ENCODE measurements around the gene MCHR1. TPM values are rescaled to one million over a fixed set of nuclear protein-coding genes. Genes with fewer than 3 reads are reported as not detected.

The MCHR1 gene
- total and polyA plus RNA-seq, 12 donors = 0.15 to 1.5 (median 0.37) TPM; not detected in 1

DNA sequence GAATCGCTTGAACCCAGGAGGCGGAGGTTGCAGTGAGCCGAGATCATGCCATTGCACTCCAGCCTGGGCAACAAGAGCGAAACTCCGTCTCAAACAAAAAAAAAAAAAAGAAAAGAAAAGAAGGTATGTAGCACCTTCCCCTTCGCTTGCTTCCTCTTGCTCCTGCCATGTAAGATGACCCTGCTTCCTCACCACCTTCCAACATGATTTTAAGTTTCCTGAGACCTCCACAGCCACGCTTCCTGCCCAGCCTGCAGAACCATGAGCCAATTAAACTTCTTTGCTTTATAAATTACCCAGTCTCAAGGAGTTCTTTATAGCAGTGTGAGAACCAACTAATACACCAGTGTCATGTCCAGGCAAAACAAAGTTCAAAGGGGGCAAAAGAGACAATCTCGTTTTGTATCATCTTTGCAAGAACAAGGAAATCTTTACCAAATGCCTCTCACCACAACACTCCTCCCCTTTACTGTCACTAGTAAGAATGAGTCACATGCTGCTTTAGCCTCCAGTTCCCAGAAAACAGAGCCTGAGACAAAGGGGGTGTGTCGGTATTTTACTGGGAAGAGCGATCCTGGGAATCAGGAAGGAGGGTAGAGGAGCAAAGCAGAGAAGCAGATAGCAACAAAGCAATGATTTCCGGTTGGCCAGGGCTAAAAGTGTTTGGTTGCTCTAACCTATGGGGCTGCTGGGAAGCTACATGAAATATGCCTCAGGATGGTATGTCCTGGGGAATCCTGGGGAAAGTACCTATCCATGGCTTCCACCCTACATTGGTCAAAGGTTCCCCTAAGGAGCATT lies 10.5 kb upstream of the MCHR1 start:
- ATAC-seq (peak in 3 of 8 donors; percentile 17 to 25 (median 22)), DNase-seq (no peak)
- H3K4me1 ChIP-seq = peaks cover 9 to 62% (median 43%) of the 10 kb centered on the region in 9 donors
- no peaks in the 10 kb centered on the region for H3K27me3 ChIP-seq
- H3K36me3 ChIP-seq = no peaks in the 10 kb centered on the region
- peaks cover 0 to 10% (median 0%) of the 10 kb centered on the region in 11 donors for H3K9me3 ChIP-seq
- WGBS, 2 donors = 67 to 71% methylated on average over 9 to 11 of the region's 11 CpGs
- no peak overlapping the region for H3K4me3 ChIP-seq
- intact Hi-C loops (cut with DNase I) = loop anchor here in 1 of 10 donors (5.0 kb wide), 1 partner anchor 148 kb away; the partner anchor contains the start of gene SLC25A17
- H3K27ac ChIP-seq = peak overlapping the region in 9 of 10 donors; percentile 4 to 88 (median 31)
- TF ChIP-seq, protein P1, sequence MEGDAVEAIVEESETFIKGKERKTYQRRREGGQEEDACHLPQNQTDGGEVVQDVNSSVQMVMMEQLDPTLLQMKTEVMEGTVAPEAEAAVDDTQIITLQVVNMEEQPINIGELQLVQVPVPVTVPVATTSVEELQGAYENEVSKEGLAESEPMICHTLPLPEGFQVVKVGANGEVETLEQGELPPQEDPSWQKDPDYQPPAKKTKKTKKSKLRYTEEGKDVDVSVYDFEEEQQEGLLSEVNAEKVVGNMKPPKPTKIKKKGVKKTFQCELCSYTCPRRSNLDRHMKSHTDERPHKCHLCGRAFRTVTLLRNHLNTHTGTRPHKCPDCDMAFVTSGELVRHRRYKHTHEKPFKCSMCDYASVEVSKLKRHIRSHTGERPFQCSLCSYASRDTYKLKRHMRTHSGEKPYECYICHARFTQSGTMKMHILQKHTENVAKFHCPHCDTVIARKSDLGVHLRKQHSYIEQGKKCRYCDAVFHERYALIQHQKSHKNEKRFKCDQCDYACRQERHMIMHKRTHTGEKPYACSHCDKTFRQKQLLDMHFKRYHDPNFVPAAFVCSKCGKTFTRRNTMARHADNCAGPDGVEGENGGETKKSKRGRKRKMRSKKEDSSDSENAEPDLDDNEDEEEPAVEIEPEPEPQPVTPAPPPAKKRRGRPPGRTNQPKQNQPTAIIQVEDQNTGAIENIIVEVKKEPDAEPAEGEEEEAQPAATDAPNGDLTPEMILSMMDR (IDR thresholded peaks at IDR 0.05) = no peak

DNA sequence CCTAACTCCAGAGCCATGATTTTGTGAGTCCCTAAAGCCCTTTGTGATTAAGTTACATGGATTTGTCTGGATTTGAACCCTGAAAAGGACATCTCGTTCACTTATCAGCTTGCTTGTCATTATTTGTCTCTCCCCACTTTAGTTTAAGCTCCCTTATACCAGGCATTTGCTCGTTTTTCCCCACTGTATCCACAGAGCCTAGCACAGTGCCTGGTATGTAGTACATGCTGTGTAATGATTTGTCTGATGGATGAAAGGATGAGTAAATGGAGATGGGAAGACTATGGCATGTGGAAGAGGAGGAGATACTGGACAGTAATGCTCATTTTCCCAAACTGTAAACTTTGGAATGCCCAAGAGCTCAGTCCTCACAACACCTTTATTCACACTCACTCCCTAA lies 9.2 kb upstream of the MCHR1 start:
- H3K27ac ChIP-seq = peak overlapping the region in 2 of 10 donors; percentile 87 to 88
- ATAC-seq = no peak
- WGBS, 2 donors = 71 to 72% methylated on average over 2 of the region's 2 CpGs

DNA sequence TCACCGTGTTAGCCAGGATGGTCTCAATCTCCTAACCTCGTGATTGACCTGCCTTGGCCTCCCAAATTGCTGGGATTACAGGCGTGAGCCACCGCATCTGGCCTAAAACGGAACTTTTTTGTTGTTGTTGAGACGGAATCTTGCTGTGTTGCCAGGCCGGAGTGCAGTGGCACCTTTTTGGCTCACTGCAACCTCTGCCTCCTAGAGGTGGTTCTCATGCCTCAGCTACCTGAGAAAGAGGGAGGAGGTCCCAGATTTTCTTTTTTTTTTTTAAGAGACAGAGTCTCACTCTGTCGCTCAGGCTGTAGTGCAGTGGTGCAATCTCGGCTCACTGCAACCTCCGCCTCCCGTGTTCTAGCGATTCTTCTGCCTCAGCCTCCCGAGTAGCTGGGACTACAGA lies 7.9 kb upstream of the MCHR1 start:
- H3K27me3 ChIP-seq = no peaks in the 10 kb centered on the region

More for the DNA sequence above, 9.2 kb upstream of the MCHR1 start:
- H3K36me3 ChIP-seq = no peaks in the 10 kb centered on the region
- H3K4me3 ChIP-seq = no peak overlapping the region
- peaks cover 0 to 10% (median 0%) of the 10 kb centered on the region in 11 donors for H3K9me3 ChIP-seq
- TF ChIP-seq, protein P1 (IDR thresholded peaks at IDR 0.05) = no peak
- DNase-seq = no peak
- intact Hi-C loops (cut with DNase I) = no loop called here
- peaks cover 9 to 56% (median 38%) of the 10 kb centered on the region in 9 donors for H3K4me1 ChIP-seq
- H3K27me3 ChIP-seq = no peaks in the 10 kb centered on the region

DNA sequence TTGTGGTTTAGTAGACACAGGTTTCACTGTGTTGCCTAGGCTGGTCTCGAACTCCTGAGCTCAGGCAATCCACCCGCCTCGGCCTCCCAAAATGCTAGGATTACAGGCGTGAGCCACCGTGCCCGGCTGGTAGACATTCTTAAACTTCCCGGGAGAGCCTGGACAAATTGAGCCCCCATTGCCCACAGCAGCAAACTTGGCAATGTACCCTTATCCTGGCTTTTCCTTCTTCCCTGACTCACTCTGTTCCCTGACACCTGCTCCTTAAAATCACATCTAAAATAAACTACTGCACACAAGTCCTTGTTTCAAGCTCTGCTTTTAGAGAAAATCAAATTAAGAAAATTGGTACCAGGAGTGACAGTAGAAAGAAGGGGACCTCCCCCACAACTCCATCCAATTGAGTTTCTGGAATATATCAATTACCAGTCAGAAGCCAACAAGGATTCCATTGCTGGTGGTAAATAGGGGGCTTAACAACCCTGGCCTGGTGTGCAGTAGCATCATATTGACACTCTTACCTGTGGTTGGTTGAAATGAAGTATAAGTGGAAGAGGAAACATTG lies 7.4 kb upstream of the MCHR1 start:
- ATAC-seq (no peak), DNase-seq (no peak)
- TF ChIP-seq, protein P1 (IDR thresholded peaks at IDR 0.05) = no peak
- intact Hi-C loops (cut with DNase I) = no loop called here
- WGBS, 2 donors = 94 to 99% methylated on average over 7 of the region's 7 CpGs
- Histone ChIP-seq H3K4me1 (peaks cover 4 to 38% (median 20%) of the 10 kb centered on the region in 9 donors), H3K36me3 (no peaks in the 10 kb centered on the region), H3K4me3 (no peak overlapping the region), H3K9me3 (peaks cover 0 to 10% (median 0%) of the 10 kb centered on the region in 11 donors), H3K27ac (peak overlapping the region in 3 of 10 donors; percentile 61 to 81 (median 79)), H3K27me3 (no peaks in the 10 kb centered on the region)

More for the DNA sequence above, 7.9 kb upstream of the MCHR1 start:
- Histone ChIP-seq H3K9me3 (peaks cover 0 to 10% (median 0%) of the 10 kb centered on the region in 11 donors), H3K4me3 (no peak overlapping the region), H3K36me3 (no peaks in the 10 kb centered on the region), H3K4me1 (peaks cover 7 to 43% (median 25%) of the 10 kb centered on the region in 9 donors), H3K27ac (no peak overlapping the region)
- TF ChIP-seq, protein P1 (IDR thresholded peaks at IDR 0.05) = no peak
- WGBS, 2 donors = 96 to 99% methylated on average over 13 of the region's 13 CpGs
- no peak for DNase-seq
- intact Hi-C loops (cut with DNase I) = no loop called here
- ATAC-seq = no peak

Measured in heart right ventricle (tissue), 16 donors.